HG02840 (cell line): Measurements from ENCODE around the gene FAM219B.
"Not testable (repeated sequence)": the region's sequence is repeated elsewhere in the genome, so short reads cannot be mapped to it uniquely, and the experiment has no call there.

Experiments
- ATAC-seq: cut with Tn5 transposase; IDR thresholded peaks from one replicate; pipeline ENCODE4 v1.9.1; 2021; ENCODE audit warnings: mild to moderate bottlenecking, moderate library complexity, moderate number of reproducible peaks; ENCODE audit not compliant: unreplicated experiment, low FRiP score

The FAM219B gene

GRCh38 chr15:74904190-74904805, 2.4 kb downstream of the FAM219B start:
- no peak for ATAC-seq

GRCh38 chr15:74903676-74904075, 3.0 kb downstream of the FAM219B start:
- no peak for ATAC-seq

- no peak for ATAC-seq
Observed at GRCh38 chr15:74902295-74903075, 4.2 kb downstream of the FAM219B start.

- ATAC-seq = no peak
Observed at GRCh38 chr15:74901612-74902063, 5.0 kb downstream of the FAM219B start.

GRCh38 chr15:74897300-74897701, 9.3 kb downstream of the FAM219B start:
- ATAC-seq = no peak

GRCh38 chr15:74896316-74896715, 10.3 kb downstream of the FAM219B start:
- no peak for ATAC-seq

GRCh38 chr15:74895830-74896229, 10.8 kb downstream of the FAM219B start:
- no peak for ATAC-seq

GRCh38 chr15:74894383-74894782, 12.3 kb downstream of the FAM219B start:
- not testable (repeated sequence) for ATAC-seq

- no peak for ATAC-seq
Observed at GRCh38 chr15:74893627-74894026, 13.0 kb downstream of the FAM219B start.

GRCh38 chr15:74892931-74893330, 13.7 kb downstream of the FAM219B start:
- no peak for ATAC-seq

- no peak for ATAC-seq
Observed at GRCh38 chr15:74892313-74892712, 14.3 kb downstream of the FAM219B start.

GRCh38 chr15:74891469-74891868, 15.2 kb downstream of the FAM219B start:
- no peak for ATAC-seq

GRCh38 chr15:74890665-74890960, 16.0 kb downstream of the FAM219B start:
- no peak for ATAC-seq

GRCh38 chr15:74889883-74890664, 16.6 kb downstream of the FAM219B start, which contains the start of gene MPI:
TSS of gene MPI (plus strand) at chr15:74890042. CDS start at chr15:74890074, 32 bp downstream.
- peak; percentile 74 for ATAC-seq

GRCh38 chr15:74889390-74889882, 17.2 kb downstream of the FAM219B start:
- peak; percentile 23 for ATAC-seq

GRCh38 chr15:74888716-74889115, 17.9 kb downstream of the FAM219B start:
- no peak for ATAC-seq

GRCh38 chr15:74887537-74888193, 19.0 kb downstream of the FAM219B start:
- not testable (repeated sequence) for ATAC-seq

GRCh38 chr15:74885461-74885860, 21.2 kb downstream of the FAM219B start:
- ATAC-seq = no peak

GRCh38 chr15:74884428-74885223, 22.0 kb downstream of the FAM219B start:
- ATAC-seq = no peak

- ATAC-seq = no peak
Observed at GRCh38 chr15:74882528-74882927, 24.1 kb downstream of the FAM219B start.
